Measurements from ENCODE around the gene MT1B.
A peak's percentile ranks its signal among the peaks of the same experiment; 100 is the strongest.

MT1B gene

DNA sequence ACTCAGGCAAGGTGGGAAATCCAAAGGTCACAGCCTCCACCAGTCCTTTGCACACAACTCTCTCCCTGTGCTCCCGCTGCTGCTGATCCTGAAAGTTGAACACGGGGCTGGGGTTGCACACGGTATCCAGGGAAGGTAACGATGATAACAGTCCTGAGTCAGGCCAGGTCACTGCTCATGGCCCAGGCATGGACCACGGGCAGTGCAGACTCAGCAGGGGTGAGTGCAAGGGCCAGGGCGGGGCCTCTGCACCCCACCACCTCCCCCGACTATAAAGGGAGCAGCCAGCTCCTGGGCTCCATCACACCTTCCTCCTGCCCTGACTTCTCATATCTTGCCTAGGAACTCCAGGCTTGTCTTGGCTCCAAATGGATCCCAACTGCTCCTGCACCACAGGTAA lies at the start of gene MT1B:
MT1B (plus strand) TSS at position 301 of the 400 bp plus-strand sequence; CDS start at position 369, 68 bp downstream.
- DNase-seq (ENCODE audit: insufficient read length, low spot score) (no peak), FAIRE-seq (no peak)

DNA sequence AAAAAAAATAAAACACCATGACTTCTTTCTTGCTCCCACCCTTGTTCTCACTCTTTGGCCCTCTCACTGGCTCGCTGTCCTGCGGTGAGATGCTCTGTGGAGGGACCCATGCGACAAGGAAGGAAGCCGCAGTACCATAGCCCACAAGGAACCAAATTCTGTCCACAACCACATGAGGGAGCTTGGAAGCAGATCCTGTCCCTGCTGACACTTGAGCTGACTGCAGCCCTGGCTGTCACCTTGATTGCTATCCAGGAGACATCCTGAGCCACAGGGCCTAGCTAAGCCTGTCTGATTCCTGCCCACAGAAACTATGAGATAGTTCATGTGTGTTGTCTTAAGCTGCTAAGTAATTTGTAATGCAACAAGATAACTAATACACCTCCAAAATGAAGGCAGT lies 48.1 kb upstream of the MT1B start:
- no peak for DNase-seq (ENCODE audit: insufficient read length, low spot score)
- FAIRE-seq, result peak; percentile 48

DNA sequence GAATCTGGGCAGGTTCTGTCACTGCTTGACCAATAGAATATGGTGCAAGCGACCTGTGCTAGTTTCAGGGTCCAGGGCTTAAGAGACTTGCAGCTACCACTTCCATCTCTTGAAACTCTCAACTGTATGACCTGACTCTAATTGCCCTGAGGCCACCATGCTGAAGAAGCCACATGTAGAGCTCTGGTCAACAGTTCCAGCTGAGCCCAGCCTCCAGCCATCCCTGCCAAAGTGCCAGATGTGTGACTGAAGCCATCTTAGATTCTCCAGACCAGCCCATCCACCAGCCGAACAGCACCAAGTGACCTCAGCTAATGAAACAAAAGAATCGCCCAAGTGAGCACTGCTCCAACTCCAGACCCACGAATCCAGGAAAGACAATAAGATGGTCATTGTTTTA lies 46.7 kb upstream of the MT1B start:
- FAIRE-seq (no peak), DNase-seq (ENCODE audit: insufficient read length, low spot score) (no peak)

DNA sequence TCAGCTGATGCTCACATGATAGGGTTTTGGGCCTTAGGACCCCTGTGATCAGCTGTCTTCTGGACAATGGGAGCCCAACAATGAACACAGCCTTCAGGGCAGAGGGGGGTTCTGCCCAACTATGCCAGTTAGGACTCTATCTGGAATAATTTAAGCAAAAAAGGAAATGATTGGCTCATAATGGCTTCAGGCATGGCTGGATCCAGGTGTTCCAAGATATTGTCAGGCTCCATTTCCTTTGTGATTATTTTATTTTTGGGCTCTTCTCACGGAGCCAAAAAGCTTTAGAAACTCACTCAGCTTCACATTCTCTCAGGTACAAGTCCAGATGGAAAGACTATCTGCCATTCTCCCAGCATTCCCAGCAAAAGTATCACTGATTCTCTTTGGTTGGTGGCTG lies 46.2 kb upstream of the MT1B start:
- DNase-seq (ENCODE audit: insufficient read length, low spot score) (no peak), FAIRE-seq (no peak)

DNA sequence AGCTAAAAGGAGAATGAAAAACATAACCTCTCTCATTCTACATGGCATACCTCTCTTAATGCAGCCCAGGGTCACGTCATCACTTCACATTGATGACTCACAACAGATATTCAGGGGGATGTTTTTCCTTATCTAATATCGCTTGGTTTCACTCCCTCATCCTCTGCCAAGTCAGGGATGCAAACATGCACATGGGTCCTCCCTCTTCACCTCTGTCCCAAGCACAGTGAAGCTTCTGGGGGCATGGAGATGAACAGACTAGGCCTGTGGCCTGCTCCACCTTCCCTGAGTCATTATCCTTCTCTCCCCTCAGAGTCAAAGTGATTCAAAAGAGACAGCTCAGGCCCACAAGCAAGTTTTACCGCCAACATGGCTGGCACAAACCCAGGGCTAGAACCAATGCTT lies 45.6 kb upstream of the MT1B start:
- DNase-seq (ENCODE audit: insufficient read length, low spot score), result no peak
- FAIRE-seq, result no peak

DNA sequence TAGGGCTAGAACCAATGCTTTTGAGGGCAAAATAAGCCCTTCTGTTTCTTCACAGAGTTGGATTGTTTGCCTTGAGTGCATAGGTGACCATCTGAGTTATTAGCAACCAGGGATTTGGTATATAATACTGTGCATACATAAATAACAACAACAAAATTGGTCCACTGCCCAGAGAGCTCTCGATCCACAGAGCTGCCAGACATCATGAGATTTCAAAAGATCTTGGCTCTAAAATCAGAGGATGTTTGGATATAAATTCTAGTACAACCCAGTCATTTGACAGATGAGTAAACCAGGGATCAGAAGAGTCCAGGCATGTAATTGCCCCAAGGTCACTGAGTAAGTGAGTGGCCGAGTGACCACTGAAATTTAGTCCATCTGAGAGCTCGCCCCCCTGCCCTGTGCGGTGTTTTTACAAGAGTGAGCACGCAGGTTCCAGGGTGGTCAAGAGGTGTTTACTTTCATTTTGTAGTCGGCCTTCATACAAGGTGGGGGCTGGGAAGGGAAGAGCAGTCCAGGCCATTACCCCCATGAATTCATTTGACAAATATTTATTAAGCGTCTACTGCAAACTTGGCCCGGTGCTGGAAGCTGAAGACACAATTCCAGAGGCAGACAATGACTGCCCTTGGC lies 45.1 kb upstream of the MT1B start:
- DNase-seq (ENCODE audit: insufficient read length, low spot score), result peak; percentile 54
- no peak for FAIRE-seq

DNA sequence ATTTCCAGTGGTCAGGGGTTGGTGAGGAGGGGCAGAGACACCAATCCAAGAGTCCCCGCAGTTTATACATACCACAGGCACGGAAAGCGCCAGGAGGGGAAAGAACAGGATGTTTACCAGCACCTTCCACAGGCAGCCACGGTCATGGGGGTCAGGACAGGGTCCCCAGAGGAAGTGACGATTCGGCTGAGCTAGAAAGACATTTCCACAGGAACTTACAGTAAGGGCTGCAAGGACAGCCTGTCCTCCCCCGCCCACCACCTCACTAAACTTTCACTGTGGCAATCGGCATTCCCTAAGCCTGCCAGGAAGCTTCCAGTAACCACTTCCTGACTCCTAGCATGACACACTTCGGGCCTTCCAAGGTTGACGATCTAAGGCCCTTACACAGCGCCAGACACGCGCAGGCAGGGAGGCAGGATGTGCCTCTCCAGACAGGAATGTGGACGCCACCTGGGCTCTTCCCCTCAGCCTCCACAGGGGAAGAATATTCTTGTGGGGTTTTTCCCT lies 44.5 kb upstream of the MT1B start:
- peak; percentile 89 for DNase-seq (ENCODE audit: insufficient read length, low spot score)
- peak; percentile 33 for FAIRE-seq

DNA sequence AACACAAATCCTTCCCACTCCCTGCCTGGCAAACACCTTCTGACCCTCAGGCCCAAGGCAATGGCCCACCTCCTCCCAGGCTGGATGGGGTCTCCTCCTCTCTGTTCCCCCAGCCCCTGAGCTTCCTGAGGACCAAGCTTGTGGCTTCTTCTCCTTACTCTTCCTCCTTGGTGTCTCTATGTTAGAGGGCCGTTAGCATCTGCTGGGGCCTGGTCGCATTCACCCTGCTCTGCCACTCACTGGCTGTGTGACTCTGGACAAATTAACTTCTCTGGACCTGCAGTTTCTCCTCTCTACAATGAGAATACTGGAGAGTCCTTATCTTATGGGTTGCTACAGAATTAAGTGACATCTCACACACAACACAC lies 44.0 kb upstream of the MT1B start:
- no peak for DNase-seq (ENCODE audit: insufficient read length, low spot score)
- no peak for FAIRE-seq

DNA sequence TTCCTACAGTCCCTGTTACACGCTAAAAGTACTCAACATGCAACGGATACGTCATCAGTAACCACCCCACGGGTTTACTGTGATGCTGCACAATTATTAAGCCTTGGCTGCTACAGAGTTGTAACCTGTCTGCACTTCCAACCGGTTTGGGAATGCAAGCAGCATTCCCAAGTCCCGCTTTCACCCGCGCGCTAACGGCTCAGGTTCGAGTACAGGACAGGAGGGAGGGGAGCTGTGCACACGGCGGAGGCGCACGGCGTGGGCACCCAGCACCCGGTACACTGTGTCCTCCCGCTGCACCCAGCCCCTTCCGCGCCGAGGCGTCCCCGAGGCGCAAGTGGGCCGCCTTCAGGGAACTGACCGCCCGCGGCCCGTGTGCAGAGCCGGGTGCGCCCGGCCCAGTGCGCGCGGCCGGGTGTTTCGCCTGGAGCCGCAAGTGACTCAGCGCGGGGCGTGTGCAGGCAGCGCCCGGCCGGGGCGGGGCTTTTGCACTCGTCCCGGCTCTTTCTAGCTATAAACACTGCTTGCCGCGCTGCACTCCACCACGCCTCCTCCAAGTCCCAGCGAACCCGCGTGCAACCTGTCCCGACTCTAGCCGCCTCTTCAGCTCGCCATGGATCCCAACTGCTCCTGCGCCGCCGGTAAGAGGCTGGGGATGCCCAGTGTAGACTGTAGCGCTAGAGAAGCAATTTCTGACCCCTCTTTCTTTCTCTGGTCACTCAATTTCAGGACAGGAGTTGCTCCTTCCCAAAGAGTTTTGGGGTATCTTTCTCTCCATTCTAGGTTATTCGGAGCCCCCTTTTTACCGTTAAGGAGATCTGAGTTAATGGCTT lies 43.4 kb upstream of the MT1B start, which contains the start of gene MT2A:
MT2A (plus strand) TSS at position 542 of the 833 bp plus-strand sequence; CDS start at position 614, 72 bp downstream.
- DNase-seq (ENCODE audit: insufficient read length, low spot score), result peak; percentile 83
- peak; percentile 54 for FAIRE-seq

DNA sequence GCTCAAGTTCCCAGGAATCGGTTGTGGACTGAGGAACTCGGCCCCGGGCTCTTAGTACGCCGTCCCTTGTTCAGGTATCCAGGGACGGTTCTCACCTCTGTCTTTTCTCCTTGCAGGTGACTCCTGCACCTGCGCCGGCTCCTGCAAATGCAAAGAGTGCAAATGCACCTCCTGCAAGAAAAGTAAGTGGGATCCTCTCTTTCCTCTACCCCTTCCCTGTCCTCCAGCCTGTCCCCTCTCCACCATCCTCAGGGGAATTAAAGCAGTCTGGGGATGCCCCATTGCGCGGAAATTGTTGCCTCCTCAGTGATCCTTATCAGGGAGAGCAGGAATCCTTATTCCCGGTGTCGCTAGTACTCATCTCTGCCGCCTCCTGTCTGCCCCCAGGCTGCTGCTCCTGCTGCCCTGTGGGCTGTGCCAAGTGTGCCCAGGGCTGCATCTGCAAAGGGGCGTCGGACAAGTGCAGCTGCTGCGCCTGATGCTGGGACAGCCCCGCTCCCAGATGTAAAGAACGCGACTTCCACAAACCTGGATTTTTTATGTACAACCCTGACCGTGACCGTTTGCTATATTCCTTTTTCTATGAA lies 42.7 kb upstream of the MT1B start:
- FAIRE-seq, result no peak

DNA sequence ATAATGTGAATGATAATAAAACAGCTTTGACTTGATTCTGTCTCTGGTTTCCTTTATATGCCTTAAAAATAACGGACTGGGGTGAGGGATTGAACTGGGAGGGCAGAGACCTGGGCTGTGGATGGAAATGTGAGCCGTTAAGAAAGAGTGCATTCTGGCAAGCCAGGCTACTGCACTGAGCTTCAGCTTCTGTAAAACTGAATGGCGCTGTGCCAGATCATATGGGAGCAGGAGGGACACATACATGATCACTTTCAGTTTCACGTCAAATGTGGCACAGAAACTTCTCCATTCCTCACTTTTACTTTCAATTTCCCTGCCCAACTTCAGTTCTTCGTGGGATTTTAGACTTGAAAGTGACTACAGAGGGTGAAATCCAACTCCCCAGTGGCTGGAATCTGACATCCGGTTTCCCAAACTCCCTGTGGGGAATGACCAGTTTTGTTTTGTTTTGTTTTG lies 42.2 kb upstream of the MT1B start:
- no peak for DNase-seq (ENCODE audit: insufficient read length, low spot score)
- FAIRE-seq, result no peak

More for the DNA sequence above, 42.7 kb upstream of the MT1B start:
- no peak for DNase-seq (ENCODE audit: insufficient read length, low spot score)

DNA sequence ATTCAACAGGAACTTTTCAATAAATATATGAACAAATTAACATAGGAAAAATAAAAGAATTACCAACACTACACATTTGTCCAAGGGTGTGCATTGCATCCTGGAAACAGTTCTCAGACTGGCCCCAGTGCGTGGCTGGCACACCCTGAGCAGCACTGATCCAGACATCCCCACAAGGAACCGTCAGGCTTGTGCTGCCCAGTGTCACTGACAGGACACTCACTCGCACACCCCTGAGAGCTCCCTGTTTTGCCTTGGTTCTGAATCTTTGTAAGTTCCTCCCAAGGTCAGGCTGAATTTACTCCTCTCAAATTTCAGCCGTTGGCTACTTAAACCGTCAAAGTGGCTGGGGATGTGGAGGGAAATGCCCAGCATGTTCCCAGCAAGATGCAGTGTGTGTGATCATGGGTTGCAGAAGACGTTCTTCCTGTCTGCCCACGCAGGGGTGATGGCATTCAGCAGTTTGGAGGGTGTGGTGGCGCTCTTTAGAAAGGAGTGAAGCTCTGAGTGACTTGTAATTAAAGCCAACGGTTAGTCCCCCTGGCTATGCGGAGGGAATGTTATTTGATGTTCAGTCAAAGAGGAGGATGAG lies 41.6 kb upstream of the MT1B start:
- DNase-seq (ENCODE audit: insufficient read length, low spot score) (no peak), FAIRE-seq (peak; percentile 69)

DNA sequence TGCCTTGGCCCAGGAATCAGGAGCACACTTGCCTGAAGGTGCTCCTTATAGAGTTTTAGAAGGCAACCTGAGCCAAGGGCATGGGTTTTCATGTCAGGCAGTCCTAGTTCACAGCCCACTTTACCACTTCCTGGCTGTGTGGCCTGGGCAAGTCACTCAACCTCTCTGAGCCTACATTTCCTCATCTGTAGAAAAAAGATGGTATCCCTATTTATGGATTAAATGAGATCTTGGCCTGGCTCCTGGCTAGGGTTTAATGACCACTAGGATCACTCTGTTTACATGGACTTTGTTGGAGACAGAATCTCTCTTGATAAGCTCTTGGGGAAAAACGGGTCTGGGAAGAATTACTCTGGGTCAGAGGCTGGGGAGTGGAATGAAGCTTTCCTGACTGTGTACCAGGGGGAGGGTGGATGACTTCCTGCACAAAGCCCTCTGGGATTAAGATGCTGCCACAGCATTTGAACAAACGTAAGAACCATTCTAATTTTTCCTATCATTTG lies 41.0 kb upstream of the MT1B start:
- no peak for DNase-seq (ENCODE audit: insufficient read length, low spot score)
- no peak for FAIRE-seq

DNA sequence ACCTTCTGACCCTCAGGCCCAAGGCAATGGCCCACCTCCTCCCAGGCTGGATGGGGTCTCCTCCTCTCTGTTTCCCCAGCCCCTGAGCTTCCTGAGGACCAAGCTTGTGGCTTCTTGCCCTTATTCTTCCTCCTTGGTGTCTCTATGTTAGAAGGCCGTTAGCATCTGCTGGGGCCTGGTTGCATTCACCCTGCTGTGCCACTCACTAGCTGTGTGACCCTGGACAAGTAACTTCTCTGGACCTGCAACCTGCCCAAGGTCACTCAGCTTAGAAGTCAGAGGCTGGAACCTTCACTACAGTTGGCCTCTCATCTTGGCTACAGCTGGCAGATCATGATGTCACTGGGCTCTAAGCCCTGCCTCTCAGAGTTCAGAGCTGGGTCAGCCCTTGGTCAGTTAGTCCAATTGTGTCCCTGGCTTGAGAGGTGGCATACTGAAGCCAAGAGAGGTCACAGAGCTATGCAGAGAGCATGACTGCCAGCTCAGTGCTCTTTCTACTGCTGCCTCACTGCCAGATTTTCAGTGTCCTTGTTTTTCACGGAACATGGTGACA lies 40.3 kb upstream of the MT1B start:
- no peak for FAIRE-seq
- no peak for DNase-seq (ENCODE audit: insufficient read length, low spot score)

DNA sequence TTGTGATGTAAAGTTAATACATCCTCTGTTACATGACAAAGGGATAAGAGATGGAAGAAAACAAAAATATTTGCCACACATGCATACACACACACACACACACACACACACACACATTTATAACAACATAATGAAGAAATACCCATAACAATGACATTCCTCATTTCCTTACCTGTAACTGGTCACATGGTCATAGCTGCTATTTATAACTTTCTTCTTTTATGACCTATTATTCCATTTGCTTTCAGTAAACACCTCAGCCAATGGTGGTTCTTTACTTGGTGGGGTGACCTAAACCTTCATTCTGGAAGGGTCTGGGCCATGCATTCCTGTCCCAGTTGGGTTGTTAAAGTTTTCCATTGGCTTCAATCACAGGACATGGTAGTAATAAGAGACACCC lies 38.0 kb upstream of the MT1B start:
- FAIRE-seq (no peak), DNase-seq (ENCODE audit: insufficient read length, low spot score) (no peak)

DNA sequence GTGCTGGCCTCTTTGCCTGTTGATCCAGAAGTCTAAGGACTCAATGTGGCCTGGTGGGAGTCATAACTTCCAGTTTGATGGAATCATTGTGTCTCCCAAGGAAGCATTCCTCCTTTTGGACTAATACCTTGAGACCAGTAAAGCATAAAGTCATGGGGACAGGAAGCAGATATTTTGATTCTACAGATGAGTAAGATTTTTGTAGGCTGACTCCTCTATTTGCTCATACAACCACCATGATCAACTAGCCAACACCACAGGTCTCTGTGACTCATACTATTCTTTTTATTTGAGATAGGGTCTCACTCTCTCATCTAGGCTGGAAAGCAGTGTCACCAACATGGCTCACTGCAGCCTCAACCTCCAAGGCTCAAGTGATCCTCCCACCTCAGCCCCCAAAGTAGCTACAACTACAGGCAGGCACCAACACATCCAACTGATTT lies 37.1 kb upstream of the MT1B start:
- FAIRE-seq, result peak; percentile 13
- DNase-seq (ENCODE audit: insufficient read length, low spot score), result no peak

DNA sequence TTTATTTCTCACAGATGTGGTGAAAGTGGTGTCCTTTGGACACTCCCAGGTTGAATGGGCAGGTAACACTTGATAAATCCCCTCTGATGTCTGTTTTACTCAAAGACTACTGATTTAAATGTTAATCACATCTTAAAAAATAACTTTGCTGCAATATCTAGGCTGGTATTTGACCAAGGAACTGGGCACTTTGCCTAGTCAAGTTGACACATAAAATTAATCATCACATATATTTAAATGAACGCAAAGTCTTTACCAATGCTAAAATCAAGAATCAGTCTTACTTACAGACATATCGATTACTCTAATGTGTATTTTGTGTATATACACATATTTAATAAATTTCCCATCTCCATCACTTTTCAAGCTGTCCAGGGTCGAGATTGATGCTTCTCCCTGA lies 36.3 kb upstream of the MT1B start:
- DNase-seq (ENCODE audit: insufficient read length, low spot score) (no peak), FAIRE-seq (no peak)

DNA sequence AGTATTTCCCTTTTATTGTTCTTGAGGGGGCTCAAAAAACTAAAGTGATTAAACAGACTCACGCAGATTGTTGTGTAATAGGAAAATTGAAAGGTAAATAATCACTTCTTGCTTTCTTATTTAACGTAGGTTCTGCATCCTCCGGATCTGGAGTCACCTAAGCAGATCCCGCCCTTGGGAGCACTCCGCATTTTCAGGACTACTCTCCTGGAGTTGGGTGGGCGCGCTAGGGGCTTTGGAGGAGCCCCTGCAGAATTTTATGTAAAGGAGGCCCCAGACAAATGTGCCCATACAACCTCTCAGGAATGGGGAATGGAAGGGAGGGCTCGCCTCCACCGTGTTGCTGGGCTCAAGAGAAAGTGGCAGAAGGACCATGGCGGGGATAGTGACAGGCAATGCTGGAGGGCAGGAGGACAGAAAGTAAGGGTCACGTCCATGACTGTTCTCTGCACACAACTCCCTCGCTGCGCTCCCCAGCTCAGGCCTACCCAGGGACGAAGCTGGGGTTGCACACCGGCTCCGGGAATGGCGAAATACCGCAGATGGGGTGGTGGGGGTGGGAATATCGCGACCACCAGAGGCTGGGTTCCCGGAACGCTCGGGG lies 35.0 kb upstream of the MT1B start:
- FAIRE-seq, result no peak
- DNase-seq (ENCODE audit: insufficient read length, low spot score), result no peak

DNA sequence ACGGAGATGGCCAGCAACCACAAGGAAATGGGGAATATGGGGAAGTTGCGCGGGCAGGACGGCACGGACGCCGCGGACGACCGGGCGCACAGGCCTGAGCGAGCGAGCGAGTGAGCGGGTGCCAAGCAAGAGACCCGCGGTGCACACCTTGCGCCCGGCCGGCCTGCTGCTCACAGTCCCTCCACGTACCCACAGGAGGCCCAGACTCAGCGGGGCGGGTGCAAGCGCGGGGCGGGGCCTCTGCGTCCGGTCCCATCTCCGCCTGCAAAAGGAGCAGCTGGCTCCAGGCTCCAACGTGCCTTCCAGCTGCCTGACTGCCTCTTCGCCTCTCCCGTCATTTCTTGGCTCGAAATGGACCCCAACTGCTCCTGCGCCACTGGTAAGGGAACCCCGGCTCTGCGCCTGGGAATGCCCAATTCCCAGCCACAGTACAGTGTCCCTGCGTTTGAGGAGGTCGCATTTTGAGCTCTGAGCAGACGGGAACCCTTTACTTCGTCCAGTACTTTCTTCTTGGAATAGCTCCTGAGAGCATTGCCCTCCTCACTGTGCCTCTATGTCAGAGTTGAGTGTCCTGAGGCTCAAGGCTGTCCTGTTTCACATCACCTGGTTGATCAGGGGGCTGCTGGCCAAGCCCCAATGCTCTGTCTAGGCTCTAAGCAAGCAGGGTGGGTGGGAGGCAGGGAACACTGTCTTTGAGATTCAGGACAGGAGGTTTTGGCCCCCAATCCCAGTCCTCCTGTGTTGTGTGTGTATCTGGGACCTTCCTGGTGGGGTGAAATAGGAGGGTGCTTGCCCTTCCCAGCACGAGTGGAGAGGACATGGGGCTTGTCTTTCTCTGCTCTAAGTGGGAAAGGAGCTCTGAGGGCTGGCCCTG lies 34.2 kb upstream of the MT1B start:
- no peak for DNase-seq (ENCODE audit: insufficient read length, low spot score)
- FAIRE-seq, result no peak
